Measurements from ENCODE around the gene RAB26.
"Not testable (repeated sequence)": the region's sequence is repeated elsewhere in the genome, so short reads cannot be mapped to it uniquely, and the experiment has no call there.

GRCh38 chr16:2111009-2111353 lies 37.4 kb upstream of the RAB26 start:
- not testable (repeated sequence) for TF ChIP-seq CTCF, POLR2A (IDR thresholded peaks at IDR 0.05)
- TF ChIP-seq POLR2AphosphoS5 (IDR thresholded peaks at IDR 0.05; ENCODE audit: insufficient read depth in 1 of 2, low read depth in 1 of 2): peak in 1 of 2 donors; percentile 11

Measured in vagina (tissue), 2 donors.